Posterior vena cava (tissue), 2 donors: ENCODE results near the gene VAT1L. TPM values are rescaled to one million over a fixed set of nuclear protein-coding genes. Genes with fewer than 3 reads are reported as not detected.

Experiments
- DNase-seq: peaks from one replicate; pipeline ENCODE4 v3.0.0-alpha.2; 2020; ENCODE audit warnings: low spot score
- intact Hi-C, 2 donors: fragments of 100-400 bp; cut with DNase I; formaldehyde crosslinking; loops; one replicate each; pipeline versions ENCODE4 v1.14.1 to v1.14.2; 2022 to 2023
- total RNA-seq, 2 donors: library from RNA; stranded (reverse); fragmentation: NEBNext Ultra II Directional; extraction: Animal tissue kit (Norgen Biotek cat#: 25700); gene quantifications; one replicate each; pipeline ENCODE4 v1.2.1, GENCODE V29; 2021
- donor health status: DM: yes; HTN: yes; CAD: no.
- donor health status: DM: yes; HTN: yes; CAD: no.

VAT1L gene
- total RNA-seq, 2 donors from 2014 or later: 0.23 to 0.33 TPM

DNA sequence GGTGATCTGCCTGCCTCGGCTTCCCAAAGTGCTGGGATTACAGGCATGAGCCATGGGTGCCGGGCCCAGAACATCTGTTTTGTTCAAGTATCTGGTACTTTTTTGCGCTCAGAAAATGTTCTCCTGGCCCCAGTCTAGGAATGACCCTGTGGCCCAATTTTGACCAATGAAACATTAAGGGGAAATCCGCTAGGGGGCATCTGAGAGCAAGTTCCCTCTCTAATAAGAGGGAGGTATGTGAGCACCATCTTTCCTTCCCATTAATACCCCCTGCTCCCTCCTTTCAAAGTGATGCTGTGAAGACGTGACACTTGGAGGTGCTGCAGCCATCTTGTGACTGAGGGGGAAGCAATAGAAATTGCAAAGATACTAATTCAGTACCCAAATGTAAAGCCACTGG, 217.5 kb downstream of the VAT1L start:
- DNase-seq: no peak
- intact Hi-C loops: loop anchor here in 1 of 2 donors (10.0 kb wide), 1 partner anchor 331 kb away; no protein-coding TSS in a partner anchor

DNA sequence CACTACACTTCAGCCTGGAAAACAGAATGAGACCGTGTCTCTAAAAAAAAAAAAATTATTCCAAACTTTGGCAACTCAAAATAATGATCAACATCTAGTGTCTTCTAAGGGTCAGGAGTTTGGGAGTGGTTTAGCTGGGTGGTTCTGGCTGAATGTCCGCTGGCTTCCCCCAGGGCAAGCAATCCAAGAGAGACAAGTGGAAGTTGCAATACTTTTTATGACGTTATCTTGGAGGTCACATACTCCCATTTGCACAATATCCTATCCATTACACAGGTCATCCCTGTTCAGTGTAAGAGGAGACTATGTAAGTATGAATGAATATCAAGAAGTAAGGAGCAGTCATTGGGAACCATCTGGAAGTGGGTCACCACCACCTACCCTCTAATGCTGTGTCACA, 218.8 kb downstream of the VAT1L start:
- no peak for DNase-seq
- intact Hi-C loops: loop anchor here in 1 of 2 donors (10.0 kb wide), 1 partner anchor 332 kb away; no protein-coding TSS in a partner anchor

DNA sequence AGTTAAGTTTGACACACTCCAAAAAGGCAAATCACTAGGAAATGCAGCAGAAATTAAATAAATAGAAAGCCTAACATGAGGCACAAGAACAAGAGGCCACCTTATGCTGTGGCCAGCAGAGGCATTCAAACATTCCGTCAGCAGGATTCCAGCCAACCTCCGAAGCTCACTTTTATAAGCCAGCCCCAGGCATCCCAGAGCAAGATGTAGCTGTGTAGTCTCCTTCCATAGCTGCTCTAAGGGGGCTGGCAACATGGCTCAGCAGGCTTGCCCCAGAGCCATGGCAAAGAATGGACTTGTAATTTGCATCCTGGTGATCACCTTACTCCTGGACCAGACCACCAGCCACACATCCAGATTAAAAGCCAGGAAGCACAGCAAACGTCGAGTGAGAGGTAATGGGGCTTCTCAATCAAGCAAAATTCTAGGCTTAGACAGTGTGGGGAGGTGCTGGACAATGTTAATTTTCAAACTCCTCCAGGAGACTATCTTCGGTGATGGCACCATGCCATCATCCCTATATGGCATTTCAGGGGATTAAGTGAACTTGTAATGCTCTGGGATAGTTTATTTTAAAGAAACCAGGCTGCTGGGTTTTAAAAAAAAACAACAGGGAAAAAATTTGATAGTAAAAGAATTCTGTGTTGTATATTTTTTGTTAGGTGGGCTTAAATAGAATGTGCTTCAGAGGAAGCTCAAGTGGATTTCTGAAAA, 234.1 kb downstream of the VAT1L start, which contains the start of gene CLEC3A:
Gene CLEC3A, plus strand, starts transcription at position 202 of the 714 bp plus-strand sequence. Its CDS starts 79 bp downstream, at position 281.
- intact Hi-C loops: no loop called here
- DNase-seq: no peak

DNA sequence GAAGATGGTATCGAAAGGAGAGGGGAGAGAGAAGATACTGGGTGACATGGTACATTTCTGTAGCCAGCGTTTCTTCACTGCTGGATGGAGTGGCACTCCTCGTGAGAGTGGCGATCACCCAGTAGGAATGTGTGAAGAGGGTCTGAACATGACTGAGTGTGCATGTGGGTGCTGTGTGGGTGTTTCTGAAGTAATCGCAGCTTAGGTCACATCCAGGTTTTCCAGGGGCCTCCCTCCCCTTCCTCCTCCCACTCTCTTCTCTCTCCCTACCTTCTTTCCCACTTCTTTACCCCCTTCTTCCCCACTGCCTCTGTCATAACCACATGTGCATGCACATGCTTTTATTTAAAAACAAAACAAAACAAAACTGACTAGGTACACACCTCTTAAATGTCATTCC, 235.8 kb downstream of the VAT1L start:
- intact Hi-C loops: no loop called here
- DNase-seq: no peak

DNA sequence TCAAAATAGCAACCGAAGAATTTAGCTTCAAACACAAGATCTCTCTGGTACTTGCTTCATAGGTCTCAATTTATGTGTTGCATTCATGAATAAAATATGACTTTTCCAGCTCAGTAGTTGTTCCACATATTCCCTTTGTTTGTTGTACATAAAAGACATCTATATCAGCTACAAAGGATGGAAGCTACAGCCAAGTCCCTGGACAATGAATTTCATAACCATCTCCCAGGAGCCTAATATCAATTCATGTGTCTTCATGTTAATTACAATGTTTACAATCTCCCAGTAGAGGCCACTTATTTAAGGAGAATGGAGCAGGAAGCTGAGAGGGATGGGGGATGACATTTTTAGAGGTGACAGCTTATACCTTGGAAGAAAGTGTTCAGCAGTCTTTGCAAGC, 237.3 kb downstream of the VAT1L start:
- no peak for DNase-seq
- intact Hi-C loops: no loop called here

DNA sequence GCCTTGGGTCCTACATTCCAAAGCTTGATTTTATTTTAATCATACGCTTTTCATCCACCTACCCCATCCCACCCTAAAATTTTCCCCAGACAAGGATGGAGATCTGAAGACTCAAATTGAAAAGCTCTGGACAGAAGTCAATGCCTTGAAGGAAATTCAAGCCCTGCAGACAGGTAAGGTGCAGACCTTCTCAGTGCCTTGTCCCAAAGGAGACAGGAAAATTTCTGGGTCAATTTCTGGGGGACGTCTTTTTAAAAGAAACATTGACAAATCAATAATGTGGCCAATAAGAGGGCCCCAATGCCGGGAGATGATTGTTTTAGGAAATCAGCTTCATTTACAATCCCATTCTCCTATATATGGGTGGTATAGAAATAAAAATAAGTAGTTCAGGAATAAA, 239.7 kb downstream of the VAT1L start:
- intact Hi-C loops: no loop called here
- DNase-seq: no peak

Other genes starting within 250 kb of the VAT1L start
- gene NUDT7, start 66.0 kb upstream of the VAT1L start, total RNA-seq: 1 to 10 TPM; 3.7 to 5.6 TPM
- not detected for gene CLEC3A, start 234.0 kb downstream of the VAT1L start, total RNA-seq